Ovary (tissue), 9 donors: ENCODE data around the gene KDM8. TPM values are rescaled to one million over a fixed set of nuclear protein-coding genes. Genes with fewer than 3 reads are reported as not detected.
A peak's percentile ranks its signal among the peaks of the same experiment; 100 is the strongest.

Source experiments
- DNase-seq, 5 donors: peaks; one replicate each; pipeline ENCODE4 v3.0.0-alpha.2; 2019 to 2020
- H3K27ac ChIP-seq, 2 donors: fragments of 200-600 bp; one replicate each; pipeline versions ENCODE4 v1.5.1 to v1.8.0; 2019 to 2022
- H3K27me3 ChIP-seq: fragments of 200-600 bp; one replicate; pipeline ENCODE4 v1.8.0; 2022
- H3K36me3 ChIP-seq: fragments of 200-600 bp; sonication (generic); one replicate; pipeline ENCODE4 v1.5.1; 2019
- H3K4me1 ChIP-seq: one replicate; pipeline ENCODE4 v1.8.1; 2013; ENCODE audit warnings: mild to moderate bottlenecking, moderate library complexity; ENCODE audit not compliant: insufficient read depth
- H3K4me3 ChIP-seq: fragments of 200-600 bp; sonication (generic); one replicate; pipeline ENCODE4 v1.5.1; 2017
- H3K9me3 ChIP-seq, 2 donors: fragments of 200-600 bp in 1 of 2; sonication (generic) in 1 of 2; one replicate each; pipeline versions ENCODE4 v1.5.1 to v1.8.1; 2013 to 2019; ENCODE audit warnings: mild to moderate bottlenecking in 1 of 2, moderate library complexity in 1 of 2
- EP300 ChIP-seq: sonication (generic); formaldehyde crosslinking; IDR thresholded peaks from one replicate; pipeline ENCODE4 v1.6.1; 2017; ENCODE audit warnings: antibody characterized with exemption
- POLR2A ChIP-seq: fragments of 450-650 bp; IDR thresholded peaks from one replicate; pipeline ENCODE4 v1.6.1; 2017; ENCODE audit warnings: antibody characterized with exemption, mild to moderate bottlenecking, moderate library complexity
- WGBS, 3 donors: extraction: QIAGEN DNeasy Blood & Tissue Kit in 1 of 3; methylation state at CpG; one replicate each; pipeline versions ENCODE4 v1.1.5 to v1.1.7; 2013 to 2017; 5-methylcytosine and 5-hydroxymethylcytosine counted together
- intact Hi-C, 4 donors: fragments of 100-400 bp; cut with DNase I; formaldehyde crosslinking; loops; one replicate each; pipeline versions ENCODE4 v1.11.0 to v1.15.1; 2022 to 2023
- polyA plus RNA-seq, 2 donors: library from polyadenylated mRNA; stranded (reverse); fragments of 200-250 nt in 1 of 2; fragments of 350-450 nt in 1 of 2; fragmentation: Illumina TruSeq in 1 of 2; extraction: RNeasy Lipid Tissue Mini Kit (QIAGEN cat#74804) in 1 of 2; gene quantifications; one replicate each; pipeline ENCODE4 v1.2.3, GENCODE V29; 2013 to 2014
- total RNA-seq, 7 donors: library from RNA; depleted of rRNA in 2 of 7; stranded (reverse); fragments of >200 nt in 2 of 7; fragmentation: NEBNext Ultra II Directional in 3 of 7; extraction: Animal tissue kit (Norgen Biotek cat#: 25700) in 3 of 7; gene quantifications; one replicate each; pipeline versions ENCODE4 v1.1.0 to v1.2.4, GENCODE V29; 2016 to 2023
- TF ChIP-seq, protein P1 (sequence below), 3 donors: fragments of 450-650 bp in 2 of 3; fragments of 200-600 bp in 1 of 3; IDR thresholded peaks; one replicate each; pipeline versions ENCODE4 v1.5.1 to v1.8.0; 2016 to 2022; ENCODE audit warnings: antibody characterized with exemption in 3 of 3, mild to moderate bottlenecking in 1 of 3
- donor health status: DM: no; HTN: no; CAD: no; lungs with moderate emphysema.
- donor health status: DM: no; HTN: no; CAD: no.
- donor health status: Bipolar disorder and iron deficiency.
- donor health status: DM: yes; HTN: yes; CAD: no.
- donor health status: DM: no; HTN: no; CAD: no.
- donor health status: DM: yes; HTN: yes; CAD: no.

Gene KDM8
- total and polyA plus RNA-seq, 9 donors = 3.7 to 11.0 (median 5.0) TPM

DNA sequence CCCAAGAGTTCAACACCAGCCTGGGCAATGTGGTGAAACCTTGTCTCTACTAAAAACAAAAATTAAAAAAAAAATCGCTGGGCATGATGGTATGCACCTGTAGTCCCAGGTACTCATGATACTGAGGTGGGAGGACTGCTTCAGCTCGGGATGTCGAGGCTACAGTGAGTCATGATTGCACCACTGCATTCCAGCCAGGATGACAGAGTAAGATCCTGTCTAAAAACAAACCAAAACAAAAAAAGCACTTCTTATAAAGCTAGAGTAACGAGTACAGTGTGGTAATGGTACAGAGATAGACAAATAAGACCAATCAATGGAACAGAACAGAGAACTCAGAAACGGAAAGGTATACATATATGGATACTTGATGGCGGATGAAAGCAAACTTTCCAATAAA, 60.8 kb downstream of the KDM8 start:
- H3K27me3 ChIP-seq = no peaks in the 10 kb centered on the region
- intact Hi-C loops = loop anchor here in 1 of 4 donors (10.0 kb wide), 1 partner anchor 461 kb away; no protein-coding TSS in a partner anchor
- WGBS, 3 donors = 57 to 63% (median 59%) methylated on average over 6 of the region's 6 CpGs
- peaks cover 6% of the 10 kb centered on the region for H3K4me1 ChIP-seq
- no peak for TF ChIP-seq EP300
- TF ChIP-seq, protein P1, sequence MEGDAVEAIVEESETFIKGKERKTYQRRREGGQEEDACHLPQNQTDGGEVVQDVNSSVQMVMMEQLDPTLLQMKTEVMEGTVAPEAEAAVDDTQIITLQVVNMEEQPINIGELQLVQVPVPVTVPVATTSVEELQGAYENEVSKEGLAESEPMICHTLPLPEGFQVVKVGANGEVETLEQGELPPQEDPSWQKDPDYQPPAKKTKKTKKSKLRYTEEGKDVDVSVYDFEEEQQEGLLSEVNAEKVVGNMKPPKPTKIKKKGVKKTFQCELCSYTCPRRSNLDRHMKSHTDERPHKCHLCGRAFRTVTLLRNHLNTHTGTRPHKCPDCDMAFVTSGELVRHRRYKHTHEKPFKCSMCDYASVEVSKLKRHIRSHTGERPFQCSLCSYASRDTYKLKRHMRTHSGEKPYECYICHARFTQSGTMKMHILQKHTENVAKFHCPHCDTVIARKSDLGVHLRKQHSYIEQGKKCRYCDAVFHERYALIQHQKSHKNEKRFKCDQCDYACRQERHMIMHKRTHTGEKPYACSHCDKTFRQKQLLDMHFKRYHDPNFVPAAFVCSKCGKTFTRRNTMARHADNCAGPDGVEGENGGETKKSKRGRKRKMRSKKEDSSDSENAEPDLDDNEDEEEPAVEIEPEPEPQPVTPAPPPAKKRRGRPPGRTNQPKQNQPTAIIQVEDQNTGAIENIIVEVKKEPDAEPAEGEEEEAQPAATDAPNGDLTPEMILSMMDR (IDR thresholded peaks at IDR 0.05) = no peak
- no peak for TF ChIP-seq POLR2A
- no peak overlapping the region for H3K4me3 ChIP-seq
- no peak for DNase-seq
- no peaks in the 10 kb centered on the region for H3K9me3 ChIP-seq
- H3K36me3 ChIP-seq = no peaks in the 10 kb centered on the region
- no peak overlapping the region for H3K27ac ChIP-seq

DNA sequence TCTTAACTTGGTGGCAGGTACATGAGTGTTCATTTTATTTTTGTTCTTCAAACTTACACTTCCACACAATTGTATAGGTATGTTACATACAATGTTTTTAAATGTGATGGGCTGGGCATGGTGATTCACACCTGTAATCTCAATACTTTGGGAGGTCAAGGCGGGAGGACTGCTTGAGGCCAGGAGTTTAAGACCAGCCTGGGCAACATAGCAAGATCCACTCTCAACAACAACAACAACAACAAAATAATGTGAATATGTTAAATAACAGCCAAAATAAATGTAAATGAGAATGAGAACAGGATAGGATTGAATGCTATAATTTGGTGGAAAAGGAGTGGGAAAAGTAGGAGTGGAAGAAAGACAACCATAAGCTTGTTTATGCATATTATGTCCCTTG, 62.7 kb downstream of the KDM8 start:
- Histone ChIP-seq H3K4me3 (no peak overlapping the region), H3K27ac (no peak overlapping the region), H3K27me3 (no peaks in the 10 kb centered on the region), H3K4me1 (peaks cover 8% of the 10 kb centered on the region), H3K36me3 (no peaks in the 10 kb centered on the region), H3K9me3 (no peaks in the 10 kb centered on the region)
- intact Hi-C loops = loop anchor here in 2 of 4 donors (5.0 to 10.0 kb wide), 2 partner anchors 56 to 459 kb away; no protein-coding TSS in a partner anchor
- WGBS, 3 donors = 98% methylated on average over 1 of the region's 1 CpG
- DNase-seq = no peak
- no peak for TF ChIP-seq POLR2A
- TF ChIP-seq EP300 = no peak
- TF ChIP-seq, protein P1 (IDR thresholded peaks at IDR 0.05) = no peak

DNA sequence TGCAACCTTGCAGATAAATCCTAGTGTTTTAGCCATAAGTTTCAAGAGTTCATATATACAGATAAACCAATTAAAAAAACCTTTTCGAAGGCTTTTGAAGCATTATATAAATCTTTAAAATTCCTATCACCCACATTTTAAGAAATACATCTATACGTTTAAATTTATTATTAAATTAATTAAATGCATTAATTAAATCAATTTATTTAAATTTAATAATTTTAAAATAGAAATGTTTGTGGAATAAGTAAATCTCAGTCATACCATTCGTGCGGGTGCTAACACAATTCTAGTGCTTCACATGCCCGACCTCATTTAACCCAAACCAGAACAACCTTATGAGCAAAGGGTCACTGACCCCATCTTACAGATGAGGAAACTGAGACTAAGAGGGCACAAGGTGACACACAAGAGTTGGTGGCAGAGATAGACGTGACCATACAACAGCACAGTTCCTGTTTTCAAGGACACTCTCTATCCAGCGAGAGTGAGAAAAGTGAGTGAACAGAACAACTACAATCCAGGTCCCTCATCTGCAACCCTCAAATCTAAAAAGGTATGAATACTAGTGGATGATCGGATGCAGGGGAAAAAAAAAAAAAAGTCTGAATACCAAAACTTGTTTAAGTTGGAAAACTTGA, 63.8 kb downstream of the KDM8 start:
- 78 to 87% (median 87%) methylated on average over 8 of the region's 8 CpGs for WGBS, 3 donors
- TF ChIP-seq POLR2A = no peak
- TF ChIP-seq, protein P1 (IDR thresholded peaks at IDR 0.05) = no peak
- no peak for TF ChIP-seq EP300
- no peak for DNase-seq
- intact Hi-C loops = loop anchor here in 2 of 4 donors (5.0 to 10.0 kb wide), 2 partner anchors 55 to 458 kb away; no protein-coding TSS in a partner anchor
- Histone ChIP-seq H3K4me3 (no peak overlapping the region), H3K27me3 (no peaks in the 10 kb centered on the region), H3K27ac (no peak overlapping the region), H3K4me1 (peaks cover 8% of the 10 kb centered on the region), H3K36me3 (no peaks in the 10 kb centered on the region), H3K9me3 (no peaks in the 10 kb centered on the region)

DNA sequence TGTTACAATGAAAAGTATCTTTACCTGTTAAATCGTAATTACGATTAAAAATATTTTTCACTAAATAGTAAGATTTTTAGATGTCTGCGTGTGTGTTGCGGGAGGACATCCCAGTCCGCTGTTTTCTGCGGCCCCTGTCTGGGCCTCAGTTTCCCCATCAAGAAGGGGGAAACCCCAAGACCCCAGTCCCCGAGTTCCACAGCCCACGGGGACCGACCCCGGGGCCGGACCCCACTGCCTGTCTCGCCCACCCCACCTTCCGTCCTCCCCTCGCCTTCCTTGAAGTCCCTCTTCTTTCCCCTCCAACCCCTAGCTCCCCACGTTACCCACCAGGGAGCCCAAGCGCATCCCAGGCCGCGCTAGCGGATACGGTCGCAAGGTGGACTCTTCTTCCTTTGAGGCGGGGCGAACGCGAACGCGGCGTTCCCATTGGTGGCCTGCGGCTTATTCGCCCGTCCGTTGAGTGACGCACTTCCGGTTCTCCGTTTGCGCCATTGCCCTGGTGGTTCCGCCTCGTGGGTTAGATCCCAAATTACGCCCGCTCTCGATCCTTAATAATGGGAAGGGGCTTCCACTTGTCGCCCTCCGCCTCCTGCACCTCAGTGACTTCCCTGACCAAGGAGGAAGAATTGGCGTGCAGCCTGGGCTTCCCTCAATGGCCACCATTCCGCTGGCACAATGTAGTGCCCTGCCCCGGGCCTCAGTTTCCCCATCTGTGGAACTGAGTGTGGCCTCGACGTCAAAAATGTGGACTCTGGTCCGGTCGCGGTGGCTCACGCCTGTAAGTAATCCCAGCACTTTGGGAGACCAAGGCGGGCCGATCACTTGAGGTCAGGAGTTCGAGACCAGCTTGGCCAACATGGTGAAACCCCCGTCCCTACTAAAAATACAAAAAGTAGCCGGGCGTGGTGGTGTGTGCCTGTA, 65.3 kb downstream of the KDM8 start, which contains the start of gene NSMCE1:
NSMCE1 (minus strand) TSS at position 397 of the 924 bp plus-strand sequence. CDS start 11,202 bp downstream, outside the sequence.
- Histone ChIP-seq H3K9me3 (no peaks in the 10 kb centered on the region), H3K4me3 (peak within 1 kb of the TSS; percentile 91), H3K36me3 (no peaks in the 10 kb centered on the region), H3K27ac (peak within 1 kb of the TSS in 1 of 2 donors; percentile 50), H3K27me3 (no peaks in the 10 kb centered on the region), H3K4me1 (peaks cover 8% of the 10 kb centered on the region)
- intact Hi-C loops = loop anchor here in 2 of 4 donors (5.0 to 10.0 kb wide), 2 partner anchors 54 to 456 kb away; no protein-coding TSS in a partner anchor
- TF ChIP-seq EP300 = no peak
- peak; percentile 65 for TF ChIP-seq POLR2A
- TF ChIP-seq, protein P1 (IDR thresholded peaks at IDR 0.05) = peak in 2 of 3 donors; percentile 37 to 38
- 7 to 8% (median 8%) methylated on average over 58 of the region's 58 CpGs for WGBS, 3 donors
- DNase-seq = peak; percentile 97 to 99 (median 99)
